Panc1 (cell line): ENCODE measurements around the gene ZFAND2A. TPM values are rescaled to one million over a fixed set of nuclear protein-coding genes. Genes with fewer than 3 reads are reported as not detected.
"Not testable (repeated sequence)": the region's sequence is repeated elsewhere in the genome, so short reads cannot be mapped to it uniquely, and the experiment has no call there.

Experiments used
- ATAC-seq: fragments of 200-7000 bp; cut with Tn5 transposase; 2 replicates; pipeline ENCODE4 v1.9.1; 2020; ENCODE audit warnings: mild to moderate bottlenecking, moderate library complexity
- BruUV-seq: library from RNA; stranded (reverse); fragments of 400-500 nt; replicated peaks from 2 replicates; lab custom pipeline; 2021; lab: Mats Ljungman, UMichigan
- CTCF ChIA-PET: fragments of 300-600 bp; sonication (Branson Sonifier 250); formaldehyde crosslinking; loops from one replicate; lab custom pipeline; 2022; ENCODE audit warnings: antibody characterized with exemption; lab: Charles Lee
- POLR2A ChIA-PET: fragments of 300-600 bp; sonication (Branson Sonifier 250); formaldehyde crosslinking; loops from one replicate; lab custom pipeline; 2022; ENCODE audit warnings: antibody characterized with exemption; lab: Charles Lee
- DNase-seq: peaks from one replicate; pipeline ENCODE4 v3.0.0-alpha.2; 2010; ENCODE audit warnings: low read depth, low spot score
- H3K27ac ChIP-seq: 2 replicates; pipeline ENCODE4 v1.5.1; 2011; ENCODE audit warnings: mild to moderate bottlenecking, low read length, inconsistent platforms
- H3K27me3 ChIP-seq: fragments of 200-500 bp; sonication (Bioruptor generic); 2 replicates; pipeline ENCODE4 v1.6.0; 2014; ENCODE audit warnings: low read length, inconsistent platforms; ENCODE audit not compliant: control insufficient read depth, insufficient read depth
- H3K36me3 ChIP-seq: fragments of 200-500 bp; sonication (Bioruptor generic); 2 replicates; pipeline ENCODE4 v1.5.1; 2014; ENCODE audit warnings: inconsistent platforms, mild to moderate bottlenecking, low read length, moderate library complexity; ENCODE audit not compliant: control insufficient read depth, insufficient read depth
- H3K4me1 ChIP-seq: 2 replicates; pipeline ENCODE4 v1.5.1; 2011; ENCODE audit warnings: inconsistent platforms, mild to moderate bottlenecking, low read length, moderate library complexity; ENCODE audit not compliant: control insufficient read depth, insufficient read depth
- H3K4me3 ChIP-seq, 2 experiments: 2 replicates each; pipeline ENCODE4 v1.5.1; 2011 to 2012; ENCODE audit warnings: low read depth in 2 of 2, low read length in 2 of 2, mild to moderate bottlenecking in 2 of 2, inconsistent platforms in 1 of 2, moderate library complexity in 1 of 2
- H3K9me3 ChIP-seq: fragments of 200-500 bp; sonication (Bioruptor generic); 2 replicates; pipeline ENCODE4 v1.5.1; 2014; ENCODE audit warnings: low read depth, mild to moderate bottlenecking, inconsistent platforms, low read length, moderate library complexity; ENCODE audit not compliant: control insufficient read depth, insufficient read depth
- POLR2AphosphoS5 ChIP-seq: IDR thresholded peaks from 2 replicates; pipeline ENCODE4 v1.6.1; 2012; ENCODE audit warnings: mild to moderate bottlenecking, low read depth, low read length, moderate library complexity
- SIN3A ChIP-seq: IDR thresholded peaks from 2 replicates; pipeline ENCODE4 v1.6.1; 2012; ENCODE audit warnings: low read depth, mild to moderate bottlenecking, low read length, moderate library complexity, borderline replicate concordance; ENCODE audit not compliant: insufficient read depth
- TCF7L2 ChIP-seq: IDR thresholded peaks from 2 replicates; pipeline ENCODE4 v1.6.1; 2011; ENCODE audit warnings: mild to moderate bottlenecking, low read depth, low read length, inconsistent platforms
- in situ Hi-C: cut with HindIII; loops from 2 replicates; pipeline ENCODE4 v1.10.0; 2016; ENCODE audit warnings: low sequenced_read_pairs, low pct_unique_long_range_greater_than_20kb
- intact Hi-C: fragments of 100-400 bp; cut with micrococcal nuclease; formaldehyde crosslinking; loops from one replicate; pipeline ENCODE4 v1.10.0; 2022; ENCODE audit not compliant: unreplicated experiment
- total RNA-seq: library from RNA; stranded (reverse); gene quantifications from one replicate; pipeline ENCODE4 v1.2.1, GENCODE V29; 2021; ENCODE audit not compliant: unreplicated experiment
- TF ChIP-seq, protein P1 (sequence below): fragments of 450-650 bp; IDR thresholded peaks from 2 replicates; pipeline ENCODE4 v1.5.1; 2017; ENCODE audit warnings: mild to moderate bottlenecking
- TF ChIP-seq, protein P2 (sequence below), 2 experiments: IDR thresholded peaks; 2 replicates each; pipeline ENCODE4 v1.6.1; 2011 to 2012; ENCODE audit warnings: low read depth in 2 of 2, control low read depth in 1 of 2, low read length in 1 of 2, mild to moderate bottlenecking in 1 of 2, moderate library complexity in 1 of 2; ENCODE audit not compliant: insufficient read depth in 1 of 2

ZFAND2A gene
- total RNA-seq, 1 experiment from 2014 or later = 24.1 TPM

DNA sequence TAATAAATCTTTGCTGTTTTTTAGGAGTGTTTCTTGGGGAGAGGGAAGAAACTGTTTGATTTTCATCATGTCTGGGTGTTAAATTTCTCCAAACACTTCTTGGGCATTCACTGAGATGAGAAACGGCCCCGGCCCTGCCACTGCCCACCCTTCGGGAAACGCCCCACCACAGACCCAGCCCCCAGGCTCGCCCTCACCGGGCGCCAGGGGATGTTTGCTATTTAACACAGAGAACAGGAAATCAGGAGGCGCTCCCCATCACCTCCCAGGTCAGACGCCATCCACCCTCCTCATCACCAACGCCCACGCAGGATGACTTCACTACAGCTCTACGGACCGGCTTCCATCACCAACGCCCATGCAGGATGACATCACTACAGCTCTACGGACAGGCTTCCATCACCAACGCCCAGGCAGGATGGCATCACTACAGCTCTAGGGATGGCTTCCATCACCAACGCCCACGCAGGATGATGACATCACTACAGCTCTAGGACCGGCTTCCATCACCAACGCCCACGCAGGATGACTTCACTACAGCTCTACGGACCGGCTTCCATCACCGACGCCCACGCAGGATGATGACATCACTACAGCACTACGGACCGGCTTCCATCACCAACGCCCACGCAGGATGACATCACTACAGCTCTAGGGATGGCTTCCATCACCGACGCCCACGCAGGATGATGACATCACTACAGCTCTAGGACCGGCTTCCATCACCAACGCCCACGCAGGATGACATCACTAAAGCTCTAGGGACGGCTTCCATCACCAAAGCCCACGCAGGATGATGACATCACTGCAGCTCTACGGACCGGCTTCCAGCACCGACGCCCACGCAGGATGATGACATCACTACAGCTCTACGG is 44.6 kb downstream of the ZFAND2A start:
- H3K36me3 ChIP-seq, H3K27ac ChIP-seq, H3K4me1 ChIP-seq, in situ Hi-C loops, ATAC-seq, CTCF ChIA-PET, POLR2A ChIA-PET, DNase-seq, H3K9me3 ChIP-seq, BruUV-seq, H3K4me3 ChIP-seq, intact Hi-C loops, H3K27me3 ChIP-seq: not testable (repeated sequence)

DNA sequence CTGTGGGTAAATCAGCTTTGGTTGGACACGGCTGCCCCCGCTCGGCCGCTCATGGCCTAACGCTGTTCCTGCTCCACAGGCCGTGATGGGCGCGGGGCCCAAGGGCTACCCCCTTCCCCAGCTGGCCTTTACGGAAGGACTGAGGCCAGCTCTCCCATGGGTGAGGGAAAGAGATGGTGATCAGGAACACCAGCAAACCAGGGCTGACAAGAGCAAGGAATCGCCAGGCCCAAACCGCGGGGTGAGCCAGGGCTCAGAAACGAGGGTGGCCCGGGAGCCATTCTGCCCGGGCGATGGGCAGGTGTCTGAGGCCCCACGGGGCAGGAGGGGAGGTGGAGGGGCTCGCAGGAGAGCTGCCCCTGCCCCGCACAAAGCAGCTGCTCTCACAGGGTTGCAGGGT is 45.5 kb downstream of the ZFAND2A start:
- DNase-seq (no peak), ATAC-seq (no peak)
- CTCF ChIA-PET = no interaction called here
- POLR2A ChIA-PET = no interaction called here
- H3K4me3 ChIP-seq = no peak overlapping the region
- no peak for TF ChIP-seq TCF7L2
- TF ChIP-seq, protein P1, sequence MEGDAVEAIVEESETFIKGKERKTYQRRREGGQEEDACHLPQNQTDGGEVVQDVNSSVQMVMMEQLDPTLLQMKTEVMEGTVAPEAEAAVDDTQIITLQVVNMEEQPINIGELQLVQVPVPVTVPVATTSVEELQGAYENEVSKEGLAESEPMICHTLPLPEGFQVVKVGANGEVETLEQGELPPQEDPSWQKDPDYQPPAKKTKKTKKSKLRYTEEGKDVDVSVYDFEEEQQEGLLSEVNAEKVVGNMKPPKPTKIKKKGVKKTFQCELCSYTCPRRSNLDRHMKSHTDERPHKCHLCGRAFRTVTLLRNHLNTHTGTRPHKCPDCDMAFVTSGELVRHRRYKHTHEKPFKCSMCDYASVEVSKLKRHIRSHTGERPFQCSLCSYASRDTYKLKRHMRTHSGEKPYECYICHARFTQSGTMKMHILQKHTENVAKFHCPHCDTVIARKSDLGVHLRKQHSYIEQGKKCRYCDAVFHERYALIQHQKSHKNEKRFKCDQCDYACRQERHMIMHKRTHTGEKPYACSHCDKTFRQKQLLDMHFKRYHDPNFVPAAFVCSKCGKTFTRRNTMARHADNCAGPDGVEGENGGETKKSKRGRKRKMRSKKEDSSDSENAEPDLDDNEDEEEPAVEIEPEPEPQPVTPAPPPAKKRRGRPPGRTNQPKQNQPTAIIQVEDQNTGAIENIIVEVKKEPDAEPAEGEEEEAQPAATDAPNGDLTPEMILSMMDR = no peak
- TF ChIP-seq, protein P2, sequence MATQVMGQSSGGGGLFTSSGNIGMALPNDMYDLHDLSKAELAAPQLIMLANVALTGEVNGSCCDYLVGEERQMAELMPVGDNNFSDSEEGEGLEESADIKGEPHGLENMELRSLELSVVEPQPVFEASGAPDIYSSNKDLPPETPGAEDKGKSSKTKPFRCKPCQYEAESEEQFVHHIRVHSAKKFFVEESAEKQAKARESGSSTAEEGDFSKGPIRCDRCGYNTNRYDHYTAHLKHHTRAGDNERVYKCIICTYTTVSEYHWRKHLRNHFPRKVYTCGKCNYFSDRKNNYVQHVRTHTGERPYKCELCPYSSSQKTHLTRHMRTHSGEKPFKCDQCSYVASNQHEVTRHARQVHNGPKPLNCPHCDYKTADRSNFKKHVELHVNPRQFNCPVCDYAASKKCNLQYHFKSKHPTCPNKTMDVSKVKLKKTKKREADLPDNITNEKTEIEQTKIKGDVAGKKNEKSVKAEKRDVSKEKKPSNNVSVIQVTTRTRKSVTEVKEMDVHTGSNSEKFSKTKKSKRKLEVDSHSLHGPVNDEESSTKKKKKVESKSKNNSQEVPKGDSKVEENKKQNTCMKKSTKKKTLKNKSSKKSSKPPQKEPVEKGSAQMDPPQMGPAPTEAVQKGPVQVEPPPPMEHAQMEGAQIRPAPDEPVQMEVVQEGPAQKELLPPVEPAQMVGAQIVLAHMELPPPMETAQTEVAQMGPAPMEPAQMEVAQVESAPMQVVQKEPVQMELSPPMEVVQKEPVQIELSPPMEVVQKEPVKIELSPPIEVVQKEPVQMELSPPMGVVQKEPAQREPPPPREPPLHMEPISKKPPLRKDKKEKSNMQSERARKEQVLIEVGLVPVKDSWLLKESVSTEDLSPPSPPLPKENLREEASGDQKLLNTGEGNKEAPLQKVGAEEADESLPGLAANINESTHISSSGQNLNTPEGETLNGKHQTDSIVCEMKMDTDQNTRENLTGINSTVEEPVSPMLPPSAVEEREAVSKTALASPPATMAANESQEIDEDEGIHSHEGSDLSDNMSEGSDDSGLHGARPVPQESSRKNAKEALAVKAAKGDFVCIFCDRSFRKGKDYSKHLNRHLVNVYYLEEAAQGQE (IDR thresholded peaks at IDR 0.05; ENCODE audit: insufficient read depth in 1 of 2, low read depth in 2 of 2, low read length in 1 of 2) = no peak
- no peak for TF ChIP-seq SIN3A
- H3K27me3 ChIP-seq = no peaks in the 10 kb centered on the region
- no TSS peak for BruUV-seq
- H3K9me3 ChIP-seq = no peaks in the 10 kb centered on the region
- H3K36me3 ChIP-seq = no peaks in the 10 kb centered on the region
- intact Hi-C loops = no loop called here
- in situ Hi-C loops = no loop called here
- no peak overlapping the region for H3K27ac ChIP-seq
- H3K4me1 ChIP-seq = no peaks in the 10 kb centered on the region

DNA sequence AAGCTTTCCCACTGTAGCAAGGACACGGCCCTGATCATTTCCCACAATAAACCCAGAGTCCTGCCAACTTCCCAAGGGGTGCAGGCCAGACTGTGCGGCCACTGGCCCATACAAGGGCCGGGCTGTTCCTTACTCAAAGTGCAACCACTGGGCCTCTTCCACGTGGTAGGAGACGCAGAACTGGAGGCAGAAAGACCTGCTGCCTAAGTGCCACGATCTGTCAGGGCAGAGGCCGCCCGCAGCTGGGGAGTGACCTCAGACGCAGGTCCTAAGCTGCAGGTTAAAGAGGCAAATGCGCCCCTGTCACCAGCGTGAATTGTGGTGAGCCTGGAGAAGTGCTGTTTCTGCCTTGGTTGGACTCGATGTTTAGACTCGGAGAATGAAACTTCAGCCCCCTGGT is 45.9 kb downstream of the ZFAND2A start:
- ATAC-seq (no peak), DNase-seq (no peak)
- Histone ChIP-seq H3K36me3 (no peaks in the 10 kb centered on the region), H3K4me3 (no peak overlapping the region), H3K9me3 (no peaks in the 10 kb centered on the region), H3K4me1 (no peaks in the 10 kb centered on the region), H3K27me3 (no peaks in the 10 kb centered on the region), H3K27ac (no peak overlapping the region)
- no TSS peak for BruUV-seq
- in situ Hi-C loops (no loop called here), intact Hi-C loops (no loop called here)
- ChIA-PET CTCF (no interaction called here), POLR2A (no interaction called here)
- TF ChIP-seq SIN3A (no peak), POLR2AphosphoS5 (no peak), TCF7L2 (no peak)
- TF ChIP-seq, protein P1 = no peak
- TF ChIP-seq, protein P2 (IDR thresholded peaks at IDR 0.05; ENCODE audit: insufficient read depth in 1 of 2, low read depth in 2 of 2, low read length in 1 of 2) = no peak
